GM12878 (cell line): ENCODE data around the gene KDSR.

ENCODE experiments used
- CTCF ChIP-seq, 3 experiments: IDR thresholded peaks in 2 of 3; conservative IDR thresholded peaks in 1 of 3; 2 replicates each; pipeline ENCODE4 v1.5.1; 2011; ENCODE audit warnings: low read depth in 3 of 3, low read length in 3 of 3, mild to moderate bottlenecking in 3 of 3, control low read depth in 2 of 3, moderate library complexity in 2 of 3, inconsistent platforms in 1 of 3, mixed read lengths in 1 of 3; ENCODE audit not compliant: control insufficient read depth in 2 of 3, insufficient read depth in 1 of 3; ENCODE audit errors: extremely low read depth in 1 of 3
- ETV6 ChIP-seq, 2 experiments: fragments of 450-650 bp in 1 of 2; IDR thresholded peaks in 1 of 2; conservative IDR thresholded peaks in 1 of 2; 2 replicates each; pipeline ENCODE4 v1.6.1; 2014; ENCODE audit warnings: antibody characterized with exemption in 1 of 2, borderline replicate concordance in 1 of 2, low read depth in 1 of 2, mild to moderate bottlenecking in 1 of 2, moderate library complexity in 1 of 2
- EZH2 ChIP-seq: IDR thresholded peaks from 2 replicates; pipeline ENCODE4 v1.6.1; 2012; ENCODE audit warnings: low read depth, mild to moderate bottlenecking, control low read depth, inconsistent platforms, low read length, borderline replicate concordance; ENCODE audit not compliant: control insufficient read depth
- HSF1 ChIP-seq: fragments of 150-350 bp; IDR thresholded peaks from 2 replicates; pipeline ENCODE4 v1.6.1; 2014; ENCODE audit warnings: mild to moderate bottlenecking, low read depth, low read length
- JUNB ChIP-seq: IDR thresholded peaks from 2 replicates; pipeline ENCODE4 v1.6.1; 2016; ENCODE audit warnings: antibody characterized with exemption, mild to moderate bottlenecking
- MEF2B ChIP-seq: fragments of 450-650 bp; IDR thresholded peaks from 2 replicates; pipeline ENCODE4 v1.6.1; 2018; ENCODE audit warnings: mild to moderate bottlenecking, moderate library complexity; ENCODE audit not compliant: partially characterized antibody, poor library complexity, severe bottlenecking
- MYC ChIP-seq: IDR thresholded peaks from 2 replicates; pipeline ENCODE4 v1.6.1; 2011; ENCODE audit warnings: mild to moderate bottlenecking, low read length, moderate library complexity, inconsistent platforms; ENCODE audit not compliant: insufficient read depth, insufficient replicate concordance, insufficient read length, severe bottlenecking
- POLR2AphosphoS5 ChIP-seq: IDR thresholded peaks from 2 replicates; pipeline ENCODE4 v1.6.1; 2011; ENCODE audit warnings: mild to moderate bottlenecking, low read length, inconsistent platforms
- SIN3A ChIP-seq: IDR thresholded peaks from 2 replicates; pipeline ENCODE4 v1.6.1; 2012; ENCODE audit warnings: low read depth, low read length, improper control_type of control experiment
- SRF ChIP-seq, 2 experiments: IDR thresholded peaks; 2 replicates each; pipeline ENCODE4 v1.6.1; 2011; ENCODE audit warnings: low read depth in 2 of 2, low read length in 2 of 2, mild to moderate bottlenecking in 1 of 2, moderate library complexity in 1 of 2
- TAF1 ChIP-seq: IDR thresholded peaks from 2 replicates; pipeline ENCODE4 v1.6.1; 2011; ENCODE audit warnings: mild to moderate bottlenecking, low read depth, low read length, borderline replicate concordance
- TBL1XR1 ChIP-seq: IDR thresholded peaks from 2 replicates; pipeline ENCODE4 v1.6.1; 2012; ENCODE audit warnings: low read depth, low read length, improper control_type of control experiment
- YY1 ChIP-seq: IDR thresholded peaks from 2 replicates; pipeline ENCODE4 v1.6.1; 2011; ENCODE audit warnings: low read depth, mild to moderate bottlenecking, low read length

DNA sequence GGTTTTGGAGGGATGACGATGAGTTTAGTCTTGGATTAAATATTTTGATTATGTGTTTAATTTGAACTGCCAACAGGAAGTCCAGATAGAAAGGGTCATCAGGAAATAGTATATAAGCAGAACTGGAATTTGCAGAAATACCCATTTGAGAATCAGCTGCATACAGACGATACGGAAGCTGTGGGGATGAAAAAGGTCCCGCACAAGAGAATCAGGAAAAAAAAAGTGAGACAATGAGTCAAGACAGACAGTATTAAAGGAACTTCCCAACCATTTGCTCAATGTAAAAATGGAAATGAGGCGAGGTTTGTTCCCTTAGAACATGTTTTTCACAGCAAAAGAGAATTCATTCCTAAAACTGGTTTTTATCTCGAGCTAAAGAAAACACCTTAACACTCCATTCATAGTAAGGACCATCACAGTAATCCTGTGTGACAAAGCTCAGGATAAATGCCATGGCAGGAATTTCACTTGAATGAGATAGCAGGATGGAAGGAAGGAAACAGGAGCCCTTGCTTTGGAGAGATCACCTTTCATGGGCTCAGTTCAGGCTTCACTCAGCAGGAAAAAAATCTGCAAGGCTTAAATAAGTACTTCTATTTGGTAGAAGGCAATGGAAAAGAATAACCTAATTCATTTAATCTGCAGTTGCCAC, 76.7 kb downstream of the KDSR start:
- TF ChIP-seq MEF2B (no peak), TAF1 (no peak), JUNB (no peak), CTCF (IDR thresholded peaks at IDR 0.05 in 2 of 3, conservative IDR thresholded peaks at IDR 0.05 in 1 of 3; ENCODE audit: control insufficient read depth in 2 of 3, extremely low read depth in 1 of 3, insufficient read depth in 1 of 3, low read depth in 3 of 3, low read length in 3 of 3) (no peak), TBL1XR1 (no peak), POLR2AphosphoS5 (no peak), EZH2 (no peak), SRF (IDR thresholded peaks at IDR 0.05; ENCODE audit: low read depth in 2 of 2, low read length in 2 of 2) (no peak), YY1 (no peak), HSF1 (no peak), SIN3A (no peak), ETV6 (conservative IDR thresholded peaks at IDR 0.05 in 1 of 2, IDR thresholded peaks at IDR 0.05 in 1 of 2; ENCODE audit: borderline replicate concordance in 1 of 2, low read depth in 1 of 2) (no peak), MYC (no peak)
